ENCODE measurements around the gene CTDSP2.
"Not testable (repeated sequence)": the region's sequence is repeated elsewhere in the genome, so short reads cannot be mapped to it uniquely, and the experiment has no call there.

CTDSP2 gene

DNA sequence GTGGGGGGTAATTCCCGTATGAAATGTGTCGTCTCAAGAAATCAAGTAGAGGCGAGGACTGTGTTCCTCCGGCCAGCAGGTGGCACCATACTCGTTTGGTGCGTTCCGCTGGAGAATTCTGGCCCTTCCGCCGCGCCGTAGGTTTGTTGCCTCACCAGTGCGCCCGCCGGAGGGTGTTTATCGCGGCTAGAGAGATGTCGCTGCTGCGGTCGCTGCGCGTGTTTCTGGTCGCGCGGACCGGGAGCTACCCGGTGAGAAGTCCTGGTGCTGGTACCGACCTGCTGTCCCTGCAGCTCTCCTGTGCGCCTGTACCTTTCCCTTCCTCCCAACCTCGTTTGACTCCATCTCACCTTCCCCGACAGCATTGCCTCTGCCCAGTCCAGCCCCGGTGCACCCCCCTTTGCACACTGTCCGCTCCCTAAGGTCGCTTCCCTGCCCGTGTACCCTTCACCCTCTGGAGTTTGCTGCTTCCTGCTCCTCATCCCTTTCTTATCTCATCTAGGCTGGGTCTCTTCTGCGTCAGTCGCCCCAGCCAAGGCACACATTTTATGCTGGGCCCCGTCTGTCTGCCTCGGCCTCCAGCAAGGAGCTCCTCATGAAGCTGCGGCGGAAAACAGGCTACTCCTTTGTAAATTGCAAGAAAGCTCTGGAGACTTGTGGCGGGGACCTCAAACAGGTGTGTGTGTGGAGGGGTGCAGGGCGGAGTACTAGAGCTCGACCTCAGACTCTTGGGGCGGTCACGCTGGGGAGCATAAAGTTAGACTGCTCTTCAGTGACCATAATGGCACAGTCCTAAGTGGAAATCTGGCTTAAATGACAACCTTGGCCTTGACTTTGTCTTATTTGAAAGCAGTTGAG is 63.7 kb downstream of the CTDSP2 start, which contains the start of gene TSFM:
Gene TSFM, plus strand, starts transcription at position 180 of the 858 bp plus-strand sequence. Its CDS starts 15 bp downstream, at position 195.
- DNase-seq (ENCODE audit: low read depth in 2 of 2) = peak; percentile 94 to 97

- no peak for DNase-seq (ENCODE audit: low read depth in 2 of 2)
Observed at GRCh38 chr12:57782243-57782607, 64.3 kb downstream of the CTDSP2 start.

GRCh38 chr12:57781801-57782200 is 64.7 kb downstream of the CTDSP2 start:
- no peak for DNase-seq (ENCODE audit: low read depth in 2 of 2)

GRCh38 chr12:57781244-57781643 is 65.3 kb downstream of the CTDSP2 start:
- no peak for DNase-seq (ENCODE audit: low read depth in 2 of 2)

GRCh38 chr12:57780284-57780897 is 66.1 kb downstream of the CTDSP2 start:
- DNase-seq (ENCODE audit: low read depth in 2 of 2) = no peak

DNA sequence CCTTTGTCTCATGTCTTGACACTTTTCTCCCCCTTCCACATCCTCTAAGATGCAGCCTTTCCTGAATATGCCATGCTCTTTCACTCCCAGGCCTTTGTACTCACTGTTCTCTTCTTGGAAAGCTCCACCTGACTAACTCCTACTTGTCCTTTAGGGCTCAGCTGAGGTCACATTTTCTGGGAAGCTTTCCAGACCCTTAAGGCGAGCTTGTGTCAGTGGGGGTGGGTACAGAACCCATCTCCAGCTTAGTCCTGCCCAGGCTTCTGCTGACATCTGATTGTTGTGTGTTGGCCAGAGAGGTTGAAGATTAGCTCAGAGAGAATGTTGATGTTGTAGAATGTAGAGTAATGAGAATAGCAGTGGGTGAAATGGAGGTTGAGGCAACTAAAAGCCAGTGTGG is 66.8 kb downstream of the CTDSP2 start:
- no peak for DNase-seq (ENCODE audit: low read depth in 2 of 2)

DNA sequence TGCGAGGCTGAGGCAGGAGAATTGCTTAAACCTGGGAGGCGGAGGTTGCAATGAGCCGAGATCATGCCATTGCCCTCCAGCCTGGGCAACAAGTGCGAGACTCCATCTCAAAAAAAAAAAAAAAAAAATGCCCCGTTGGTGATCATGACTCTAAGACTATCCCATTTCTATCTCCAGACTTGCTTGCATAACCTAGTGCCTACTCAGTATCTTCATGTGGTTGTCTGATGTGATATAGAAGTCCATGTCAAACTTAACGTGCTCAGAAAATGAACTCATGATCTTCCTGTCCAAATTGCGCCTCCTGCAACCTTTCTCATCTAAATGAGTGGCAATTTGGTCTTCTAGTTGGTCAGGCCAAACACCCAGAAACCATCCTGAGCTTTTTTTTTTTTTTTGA is 68.6 kb downstream of the CTDSP2 start:
- no peak for DNase-seq (ENCODE audit: low read depth in 2 of 2)

GRCh38 chr12:57777367-57777766 is 69.2 kb downstream of the CTDSP2 start:
- no peak for DNase-seq (ENCODE audit: low read depth in 2 of 2)

DNA sequence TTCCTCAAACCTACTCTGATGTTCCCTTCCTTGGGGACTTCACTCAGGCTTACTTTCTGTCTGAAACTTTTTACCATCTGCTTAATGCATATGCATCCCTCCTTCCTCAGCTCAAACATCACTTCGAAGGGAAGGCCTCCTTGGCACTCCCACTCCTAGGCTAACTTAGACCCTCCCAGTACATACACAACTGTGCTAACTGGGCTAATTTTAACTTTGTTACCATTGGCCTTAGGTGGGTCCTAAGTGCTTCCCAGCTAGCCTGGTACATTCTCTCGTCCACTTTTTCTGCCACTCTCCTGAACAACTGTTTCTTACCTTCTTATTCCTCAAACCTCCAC is 70.3 kb downstream of the CTDSP2 start:
- DNase-seq (ENCODE audit: low read depth in 2 of 2) = no peak

GRCh38 chr12:57775563-57776246 is 70.8 kb downstream of the CTDSP2 start:
- no peak for DNase-seq (ENCODE audit: low read depth in 2 of 2)

- no peak for DNase-seq (ENCODE audit: low read depth in 2 of 2)
Observed at GRCh38 chr12:57775044-57775443, 71.5 kb downstream of the CTDSP2 start.

GRCh38 chr12:57774634-57775033 is 71.9 kb downstream of the CTDSP2 start:
- DNase-seq (ENCODE audit: low read depth in 2 of 2) = not testable (repeated sequence)

- DNase-seq (ENCODE audit: low read depth in 2 of 2) = peak in 1 of 2 experiments; percentile 41
Observed at GRCh38 chr12:57772429-57773322, 73.9 kb downstream of the CTDSP2 start, which contains the start of gene EEF1AKMT3. Gene EEF1AKMT3, plus strand, starts transcription at chr12:57772614. Its CDS starts 111 bp downstream, at chr12:57772725.

DNA sequence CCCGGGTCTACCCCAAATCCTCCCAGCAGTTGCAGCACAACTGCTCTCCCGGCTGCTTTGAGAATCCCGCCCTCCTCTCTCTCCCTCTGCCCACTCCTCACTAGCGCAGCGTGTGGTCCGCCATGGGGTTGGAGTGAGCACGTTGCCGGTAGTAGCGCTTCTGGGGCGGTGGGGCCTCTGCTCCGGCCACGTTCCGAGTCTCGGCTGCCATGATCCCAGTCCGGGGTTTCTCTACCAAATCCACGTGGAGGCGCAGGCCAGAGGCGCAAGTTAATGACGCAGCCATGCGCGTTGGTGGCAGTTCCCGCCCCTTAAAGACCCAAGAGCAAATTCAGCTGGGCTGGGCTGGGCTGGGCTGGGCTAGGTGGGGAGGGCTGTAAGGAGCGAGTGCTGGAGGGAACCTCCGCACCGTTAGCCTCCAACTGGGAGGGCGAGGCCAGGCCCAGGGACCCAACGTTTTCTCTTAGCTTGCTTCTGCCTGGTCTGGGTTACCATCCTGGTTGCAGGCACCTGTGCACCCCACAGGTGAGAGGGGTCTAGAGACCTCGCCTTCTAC is 74.6 kb downstream of the CTDSP2 start, which contains the start of gene METTL1:
Gene METTL1, minus strand, starts transcription at position 233 of the 556 bp plus-strand sequence. Its CDS starts 22 bp downstream, at position 211.
- DNase-seq (ENCODE audit: low read depth in 2 of 2) = peak; percentile 90 to 93

DNA sequence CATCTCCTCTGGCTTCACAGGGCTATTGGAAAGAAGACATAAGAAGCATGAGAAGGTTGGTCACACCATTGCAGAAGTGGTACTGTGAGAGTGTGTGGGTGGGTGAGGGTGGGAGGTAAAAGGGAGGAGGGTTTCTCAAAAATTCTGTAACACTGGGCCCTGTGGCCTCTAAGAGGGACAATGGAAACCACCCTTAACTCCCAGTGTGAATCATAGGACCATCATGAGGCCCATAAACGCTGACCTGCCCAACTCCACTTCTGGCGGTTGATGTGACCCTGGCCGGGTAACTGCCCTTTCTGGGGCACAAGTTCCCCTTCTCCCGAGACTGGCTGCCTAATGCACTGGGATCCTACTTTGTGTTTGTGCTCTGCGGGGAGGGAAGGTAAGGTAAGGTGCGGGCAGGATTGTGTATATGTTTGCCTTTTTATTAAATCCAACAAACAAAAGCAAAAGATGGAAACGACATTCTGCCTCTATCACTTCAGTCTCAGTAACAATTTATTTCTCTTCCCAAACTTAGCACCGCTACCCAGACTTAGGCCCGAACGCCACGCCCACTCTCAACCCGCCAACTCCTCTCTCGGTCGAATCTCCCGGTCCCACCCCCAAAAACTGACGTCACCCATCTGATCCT is 75.2 kb downstream of the CTDSP2 start:
- DNase-seq (ENCODE audit: low read depth in 2 of 2) = peak; percentile 83 to 96

DNA sequence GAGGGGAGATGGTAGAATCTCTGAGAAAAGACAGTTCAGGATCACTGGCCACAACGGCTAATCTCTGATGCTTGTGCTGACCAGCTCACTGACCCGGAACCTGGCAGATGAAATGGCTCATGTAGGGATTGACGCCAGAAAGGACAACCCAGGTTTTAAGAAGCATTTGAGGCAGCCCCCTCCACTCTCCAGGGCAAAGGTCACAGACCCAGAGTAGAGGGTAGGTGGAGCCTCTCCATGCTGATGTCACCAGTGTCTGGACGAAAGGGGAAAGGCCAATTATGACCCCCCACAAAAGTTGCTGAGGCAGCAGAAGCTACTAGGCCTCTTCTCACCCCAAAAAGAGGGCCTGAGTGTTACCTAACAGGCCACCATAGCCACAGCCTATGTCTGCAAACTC is 75.8 kb downstream of the CTDSP2 start:
- no peak for DNase-seq (ENCODE audit: low read depth in 2 of 2)

All from stimulated activated CD4-positive, alpha-beta T cell treated with anti-CD3 and anti-CD28 coated beads, Interleukin-12 subunit alpha, Interleukin-12 subunit beta, amount 100 ng/mL, for 24 hours (primary cell).